Amniotic epithelial cell (primary cell): ENCODE results near the gene HMX2.

Experiments
- DNase-seq: peaks from one replicate; pipeline ENCODE4 v3.0.0-alpha.2; 2010; ENCODE audit warnings: low read depth

Gene HMX2

GRCh38 chr10:123191886-123192285 lies 44.0 kb downstream of the HMX2 start:
- DNase-seq = no peak

- no peak for DNase-seq
These were observed 46.1 kb downstream of the HMX2 start for GRCh38 chr10:123194056-123194455.
